Natural killer cell (primary cell): ENCODE results near the gene NT5C3B. TPM values are rescaled to one million over a fixed set of nuclear protein-coding genes. Genes with fewer than 3 reads are reported as not detected.
A peak's percentile ranks its signal among the peaks of the same experiment; 100 is the strongest.

Source experiments
- ATAC-seq, 3 donors: fragments of 150-1000 bp in 2 of 3; fragments of 200-7000 bp in 1 of 3; cut with Tn5 transposase; 1 replicate in 1 of 3; 2 replicates in 2 of 3; pipeline ENCODE4 v1.10.0; 2021; ENCODE audit warnings: mild to moderate bottlenecking in 2 of 3, moderate library complexity in 2 of 3
- DNase-seq, 2 donors: peaks; one replicate each; pipeline versions ENCODE4 v3.0.0 to v3.0.0-alpha.2; 2013 to 2021; ENCODE audit warnings: mixed read lengths in 1 of 2
- H3K27ac ChIP-seq: one replicate; pipeline ENCODE4 v1.5.1; 2013; ENCODE audit warnings: mild to moderate bottlenecking, low read length
- H3K27me3 ChIP-seq: one replicate; pipeline ENCODE4 v1.6.1; 2013; ENCODE audit warnings: low read length; ENCODE audit not compliant: control insufficient read depth, insufficient read depth
- H3K36me3 ChIP-seq: one replicate; pipeline ENCODE4 v1.6.1; 2013; ENCODE audit warnings: low read length; ENCODE audit not compliant: control insufficient read depth, insufficient read depth
- H3K4me1 ChIP-seq: one replicate; pipeline ENCODE4 v1.6.1; 2013; ENCODE audit warnings: low read length; ENCODE audit not compliant: control insufficient read depth, insufficient read depth
- H3K4me3 ChIP-seq: one replicate; pipeline ENCODE4 v1.5.1; 2013; ENCODE audit warnings: low read length
- H3K9me3 ChIP-seq: one replicate; pipeline ENCODE4 v1.6.1; 2013; ENCODE audit warnings: low read length; ENCODE audit not compliant: control insufficient read depth, insufficient read depth
- H3K27ac Mint-ChIP-seq, 2 donors: one replicate each; pipeline ENCODE4 v1.8.0; 2022; ENCODE audit warnings: mild to moderate bottlenecking in 2 of 2, mixed read lengths in 2 of 2, moderate library complexity in 1 of 2
- H3K27me3 Mint-ChIP-seq, 2 donors: one replicate each; pipeline ENCODE4 v1.8.0; 2022; ENCODE audit warnings: low read depth in 2 of 2, mixed read lengths in 2 of 2
- H3K36me3 Mint-ChIP-seq: one replicate; pipeline ENCODE4 v1.8.0; 2022; ENCODE audit warnings: mixed read lengths
- H3K4me1 Mint-ChIP-seq, 2 donors: one replicate each; pipeline ENCODE4 v1.8.0; 2022; ENCODE audit warnings: mixed read lengths in 2 of 2
- H3K4me3 Mint-ChIP-seq: one replicate; pipeline ENCODE4 v1.8.0; 2022; ENCODE audit warnings: mild to moderate bottlenecking, moderate library complexity, mixed read lengths
- H3K9me3 Mint-ChIP-seq, 2 donors: one replicate each; pipeline ENCODE4 v1.8.0; 2022; ENCODE audit warnings: mixed read lengths in 2 of 2
- WGBS: methylation state at CpG from one replicate; pipeline ENCODE4 v1.1.7; 2013; ENCODE audit warnings: missing lambda C conversion rate; ENCODE audit not compliant: insufficient coverage; 5-methylcytosine and 5-hydroxymethylcytosine counted together
- intact Hi-C: fragments of 100-400 bp; cut with micrococcal nuclease; formaldehyde crosslinking; loops from one replicate; pipeline ENCODE4 v1.14.2; 2022
- total RNA-seq, 4 donors: library from RNA; stranded (reverse); fragments of 120-200 nt in 1 of 4; gene quantifications; one replicate each; pipeline versions ENCODE4 v1.2.3 to v1.2.4, GENCODE V29; 2013 to 2022
- TF ChIP-seq, protein P1 (sequence below): fragments of 200-600 bp; IDR thresholded peaks from one replicate; pipeline ENCODE4 v1.8.0; 2022; ENCODE audit warnings: antibody characterized with exemption

The NT5C3B gene
- total RNA-seq, 3 donors from 2014 or later (not counting 1 experiment from before 2014, with no cell fraction given): 9.1 to 10.0 (median 9.8) TPM

DNA sequence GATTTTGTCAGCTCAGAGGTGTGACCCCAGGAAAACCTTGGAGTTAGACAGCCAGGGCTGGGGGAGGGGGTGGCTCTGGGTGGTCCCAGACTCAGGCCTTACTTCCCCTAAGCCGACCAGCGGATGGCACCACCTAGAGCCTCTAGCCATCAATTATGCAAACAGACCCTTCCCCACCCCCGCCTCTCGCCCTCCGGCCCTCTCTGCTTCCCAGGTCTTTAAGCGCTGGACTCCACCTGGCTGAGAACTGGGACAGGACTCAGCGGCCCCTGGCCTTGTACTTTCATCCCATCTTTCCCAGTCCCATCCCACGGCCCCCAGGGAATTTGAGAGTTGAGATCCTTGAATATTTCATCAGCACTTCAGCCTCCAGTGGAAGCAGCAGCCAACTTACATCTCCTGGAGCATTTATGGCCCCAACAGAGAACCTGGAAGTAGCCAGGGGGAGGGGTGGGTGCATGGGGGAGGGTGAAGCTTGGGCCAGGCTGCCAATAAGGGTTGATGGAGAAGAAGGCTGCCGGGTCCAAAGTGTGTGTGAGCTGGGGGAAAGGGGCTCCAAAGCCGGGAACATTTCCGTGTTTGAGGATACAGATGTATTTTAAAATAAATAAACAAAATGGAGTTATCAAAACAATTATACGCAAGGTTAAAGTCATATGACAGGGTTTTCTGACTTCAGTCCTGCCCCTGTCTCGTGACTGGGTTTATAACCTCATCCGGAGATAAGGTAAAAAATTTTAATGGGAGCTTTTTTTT, 42.1 kb downstream of the NT5C3B start:
- no peak overlapping the region for H3K27ac ChIP-seq
- no peaks in the 10 kb centered on the region for H3K27me3 Mint-ChIP-seq
- no peaks in the 10 kb centered on the region for H3K36me3 ChIP-seq
- H3K4me3 ChIP-seq: no peak overlapping the region
- DNase-seq (no peak), ATAC-seq (no peak)
- no peaks in the 10 kb centered on the region for H3K4me1 ChIP-seq
- H3K4me3 Mint-ChIP-seq: no peak overlapping the region
- no peaks in the 10 kb centered on the region for H3K9me3 ChIP-seq
- no peaks in the 10 kb centered on the region for H3K9me3 Mint-ChIP-seq
- TF ChIP-seq, protein P1, sequence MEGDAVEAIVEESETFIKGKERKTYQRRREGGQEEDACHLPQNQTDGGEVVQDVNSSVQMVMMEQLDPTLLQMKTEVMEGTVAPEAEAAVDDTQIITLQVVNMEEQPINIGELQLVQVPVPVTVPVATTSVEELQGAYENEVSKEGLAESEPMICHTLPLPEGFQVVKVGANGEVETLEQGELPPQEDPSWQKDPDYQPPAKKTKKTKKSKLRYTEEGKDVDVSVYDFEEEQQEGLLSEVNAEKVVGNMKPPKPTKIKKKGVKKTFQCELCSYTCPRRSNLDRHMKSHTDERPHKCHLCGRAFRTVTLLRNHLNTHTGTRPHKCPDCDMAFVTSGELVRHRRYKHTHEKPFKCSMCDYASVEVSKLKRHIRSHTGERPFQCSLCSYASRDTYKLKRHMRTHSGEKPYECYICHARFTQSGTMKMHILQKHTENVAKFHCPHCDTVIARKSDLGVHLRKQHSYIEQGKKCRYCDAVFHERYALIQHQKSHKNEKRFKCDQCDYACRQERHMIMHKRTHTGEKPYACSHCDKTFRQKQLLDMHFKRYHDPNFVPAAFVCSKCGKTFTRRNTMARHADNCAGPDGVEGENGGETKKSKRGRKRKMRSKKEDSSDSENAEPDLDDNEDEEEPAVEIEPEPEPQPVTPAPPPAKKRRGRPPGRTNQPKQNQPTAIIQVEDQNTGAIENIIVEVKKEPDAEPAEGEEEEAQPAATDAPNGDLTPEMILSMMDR: no peak
- no peaks in the 10 kb centered on the region for H3K27me3 ChIP-seq
- H3K27ac Mint-ChIP-seq: no peak overlapping the region
- intact Hi-C loops: no loop called here
- no peaks in the 10 kb centered on the region for H3K36me3 Mint-ChIP-seq
- WGBS: 91% methylated on average over 14 of the region's 14 CpGs
- H3K4me1 Mint-ChIP-seq: no peaks in the 10 kb centered on the region

DNA sequence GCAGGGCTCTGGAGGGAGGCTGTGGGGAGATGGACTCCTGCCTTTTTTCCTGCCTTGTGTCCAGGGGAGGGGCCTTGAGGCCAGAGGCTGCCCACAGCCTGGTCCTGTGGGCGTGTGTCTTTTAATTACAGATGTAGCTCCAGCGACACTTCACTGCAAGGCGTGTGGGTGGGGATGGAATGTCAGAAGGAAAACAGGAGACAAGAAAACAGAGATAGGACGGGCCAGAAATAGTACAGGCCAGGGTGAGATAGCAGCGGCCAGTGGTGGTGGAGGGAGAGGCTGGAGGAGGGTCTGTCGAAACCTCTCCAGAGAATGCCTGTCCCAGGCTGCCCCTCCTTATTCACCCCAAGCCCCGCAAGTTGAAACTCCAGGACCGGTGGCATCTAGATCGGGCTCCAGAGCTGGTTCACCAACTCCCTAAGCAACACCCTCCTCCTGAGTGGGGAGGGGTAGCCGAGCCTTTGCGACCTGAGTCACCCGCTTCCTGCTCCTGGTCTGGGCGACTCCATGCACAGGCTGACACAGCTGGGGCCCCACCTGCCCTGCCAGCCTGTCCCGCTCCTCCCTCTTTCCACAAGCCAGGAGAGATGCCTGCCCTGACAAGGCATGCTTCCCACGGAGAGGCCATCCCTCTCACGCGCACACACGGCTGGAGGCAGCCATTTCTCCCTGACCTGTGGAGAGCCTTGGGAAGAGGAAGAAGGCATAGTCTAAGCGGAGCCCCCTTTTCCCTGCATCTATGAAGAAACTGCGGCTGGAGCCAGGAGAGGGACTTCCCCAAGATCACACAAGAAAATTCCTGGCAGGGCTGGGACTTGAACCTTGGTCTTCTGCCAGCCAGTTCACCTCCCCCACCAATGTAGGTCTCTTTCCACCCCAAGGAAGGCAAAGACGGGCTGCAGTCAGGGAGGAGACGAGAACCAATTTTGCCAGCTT, 42.9 kb downstream of the NT5C3B start:
- H3K36me3 ChIP-seq: no peaks in the 10 kb centered on the region
- H3K9me3 ChIP-seq: no peaks in the 10 kb centered on the region
- TF ChIP-seq, protein P1: no peak
- no peaks in the 10 kb centered on the region for H3K9me3 Mint-ChIP-seq
- no peaks in the 10 kb centered on the region for H3K27me3 ChIP-seq
- 56% methylated on average over 20 of the region's 22 CpGs for WGBS
- ATAC-seq (no peak), DNase-seq (no peak)
- H3K4me1 Mint-ChIP-seq: peaks cover 0 to 5% of the 10 kb centered on the region in 2 donors
- H3K4me3 Mint-ChIP-seq: no peak overlapping the region
- no peak overlapping the region for H3K27ac Mint-ChIP-seq
- no peaks in the 10 kb centered on the region for H3K4me1 ChIP-seq
- no peaks in the 10 kb centered on the region for H3K27me3 Mint-ChIP-seq
- H3K27ac ChIP-seq: no peak overlapping the region
- H3K36me3 Mint-ChIP-seq: no peaks in the 10 kb centered on the region
- no peak overlapping the region for H3K4me3 ChIP-seq
- intact Hi-C loops: no loop called here

DNA sequence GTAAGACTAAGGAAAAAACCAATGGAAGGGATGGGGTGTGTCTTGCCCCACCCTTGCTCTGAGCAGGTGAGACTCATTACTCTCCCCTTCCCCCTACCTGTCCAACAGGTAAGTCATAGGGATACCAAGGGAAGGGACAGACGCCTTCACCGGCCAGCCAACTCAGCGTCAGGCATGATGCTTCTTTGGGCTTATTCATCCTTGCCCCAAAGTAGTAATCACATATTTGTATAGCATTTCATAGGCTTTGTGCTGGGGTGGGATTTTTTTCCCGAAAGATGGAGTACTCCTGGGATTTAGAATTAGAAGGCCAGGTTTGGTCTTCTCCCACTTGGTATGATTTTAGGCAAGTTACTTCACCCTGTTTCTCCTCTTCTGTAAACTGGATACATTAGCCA, 49.0 kb downstream of the NT5C3B start:
- H3K27me3 Mint-ChIP-seq: peaks cover 7 to 22% of the 10 kb centered on the region in 2 donors
- intact Hi-C loops: no loop called here

More for the DNA sequence above, 49.0 kb downstream of the NT5C3B start:
- H3K9me3 Mint-ChIP-seq: no peaks in the 10 kb centered on the region
- TF ChIP-seq, protein P1: no peak
- Histone ChIP-seq H3K27me3 (peaks cover 7% of the 10 kb centered on the region), H3K9me3 (no peaks in the 10 kb centered on the region), H3K4me1 (peaks cover 36% of the 10 kb centered on the region), H3K4me3 (no peak overlapping the region), H3K27ac (no peak overlapping the region), H3K36me3 (no peaks in the 10 kb centered on the region)
- peak overlapping the region; percentile 75 for H3K4me3 Mint-ChIP-seq
- no peaks in the 10 kb centered on the region for H3K36me3 Mint-ChIP-seq
- DNase-seq (no peak), ATAC-seq (no peak)
- peak overlapping the region in 1 of 2 donors; percentile 60 for H3K27ac Mint-ChIP-seq
- 60% methylated on average over 2 of the region's 4 CpGs for WGBS
- H3K4me1 Mint-ChIP-seq: peaks cover 0 to 24% of the 10 kb centered on the region in 2 donors
